ENCODE measurements around the gene MOB1A. TPM values are rescaled to one million over a fixed set of nuclear protein-coding genes. Genes with fewer than 3 reads are reported as not detected.
A peak's percentile ranks its signal among the peaks of the same experiment; 100 is the strongest.

The MOB1A gene
- total and polyA plus RNA-seq, 10 of the 15 experiments (the other 5 are each of a cell fraction or from before 2014, with no cell fraction given) = 41.2 to 232 (median 172) TPM

DNA sequence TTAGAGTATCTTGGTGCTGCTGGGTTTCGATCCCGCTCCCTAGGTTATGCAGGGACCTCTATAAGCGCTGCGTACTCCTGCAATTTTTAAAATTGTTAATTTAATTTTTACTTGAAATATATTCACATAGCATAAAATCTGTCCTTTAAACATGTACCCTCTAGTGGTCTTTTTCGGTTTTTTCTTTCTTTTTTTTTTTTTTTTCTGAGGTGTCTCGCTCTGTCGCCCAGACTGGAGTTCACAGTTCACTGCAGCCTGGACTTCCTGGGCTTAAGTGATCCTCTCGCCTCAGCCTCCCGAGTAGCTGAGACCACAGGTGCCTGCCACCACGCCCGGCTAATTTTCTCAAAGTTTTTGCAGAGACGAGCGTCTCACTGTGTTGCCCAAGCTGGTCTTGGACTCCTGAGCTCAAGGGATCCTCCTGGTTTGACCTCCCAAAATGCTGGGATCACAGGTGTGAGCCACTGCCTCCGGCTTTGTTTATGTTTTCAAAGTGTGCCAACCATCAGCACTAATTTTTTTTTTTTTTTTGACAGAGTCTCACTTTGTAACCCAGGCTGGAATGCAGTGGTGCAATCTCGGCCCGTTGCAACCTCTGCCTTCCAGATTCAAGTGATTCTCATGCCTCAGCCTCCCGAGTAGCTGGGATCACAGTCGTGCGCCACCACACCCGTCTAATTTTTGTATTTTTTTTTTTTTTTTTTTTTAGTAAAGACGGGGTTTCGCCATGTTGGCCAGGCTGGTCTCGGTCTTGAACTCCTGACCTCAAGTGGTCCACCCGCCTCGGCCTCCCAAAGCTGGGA is 585 bp upstream of the MOB1A start (continued):
- TF ChIP-seq, protein P1, sequence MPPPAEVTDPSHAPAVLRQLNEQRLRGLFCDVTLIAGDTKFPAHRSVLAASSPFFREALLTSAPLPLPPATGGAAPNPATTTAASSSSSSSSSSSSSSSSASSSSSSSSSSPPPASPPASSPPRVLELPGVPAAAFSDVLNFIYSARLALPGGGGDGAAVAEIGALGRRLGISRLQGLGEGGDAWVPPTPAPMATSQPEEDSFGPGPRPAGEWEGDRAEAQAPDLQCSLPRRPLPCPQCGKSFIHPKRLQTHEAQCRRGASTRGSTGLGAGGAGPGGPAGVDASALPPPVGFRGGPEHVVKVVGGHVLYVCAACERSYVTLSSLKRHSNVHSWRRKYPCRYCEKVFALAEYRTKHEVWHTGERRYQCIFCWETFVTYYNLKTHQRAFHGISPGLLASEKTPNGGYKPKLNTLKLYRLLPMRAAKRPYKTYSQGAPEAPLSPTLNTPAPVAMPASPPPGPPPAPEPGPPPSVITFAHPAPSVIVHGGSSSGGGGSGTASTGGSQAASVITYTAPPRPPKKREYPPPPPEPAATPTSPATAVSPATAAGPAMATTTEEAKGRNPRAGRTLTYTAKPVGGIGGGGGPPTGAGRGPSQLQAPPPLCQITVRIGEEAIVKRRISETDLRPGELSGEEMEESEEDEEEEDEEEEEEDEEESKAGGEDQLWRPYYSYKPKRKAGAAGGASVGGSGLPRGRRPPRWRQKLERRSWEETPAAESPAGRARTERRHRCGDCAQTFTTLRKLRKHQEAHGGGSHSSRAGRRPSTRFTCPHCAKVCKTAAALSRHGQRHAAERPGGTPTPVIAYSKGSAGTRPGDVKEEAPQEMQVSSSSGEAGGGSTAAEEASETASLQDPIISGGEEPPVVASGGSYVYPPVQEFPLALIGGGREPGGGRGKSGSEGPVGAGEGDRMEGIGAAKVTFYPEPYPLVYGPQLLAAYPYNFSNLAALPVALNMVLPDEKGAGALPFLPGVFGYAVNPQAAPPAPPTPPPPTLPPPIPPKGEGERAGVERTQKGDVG (CRISPR knock-in tag; IDR thresholded peaks at IDR 0.05) = no peak
- TF ChIP-seq, protein P2, sequence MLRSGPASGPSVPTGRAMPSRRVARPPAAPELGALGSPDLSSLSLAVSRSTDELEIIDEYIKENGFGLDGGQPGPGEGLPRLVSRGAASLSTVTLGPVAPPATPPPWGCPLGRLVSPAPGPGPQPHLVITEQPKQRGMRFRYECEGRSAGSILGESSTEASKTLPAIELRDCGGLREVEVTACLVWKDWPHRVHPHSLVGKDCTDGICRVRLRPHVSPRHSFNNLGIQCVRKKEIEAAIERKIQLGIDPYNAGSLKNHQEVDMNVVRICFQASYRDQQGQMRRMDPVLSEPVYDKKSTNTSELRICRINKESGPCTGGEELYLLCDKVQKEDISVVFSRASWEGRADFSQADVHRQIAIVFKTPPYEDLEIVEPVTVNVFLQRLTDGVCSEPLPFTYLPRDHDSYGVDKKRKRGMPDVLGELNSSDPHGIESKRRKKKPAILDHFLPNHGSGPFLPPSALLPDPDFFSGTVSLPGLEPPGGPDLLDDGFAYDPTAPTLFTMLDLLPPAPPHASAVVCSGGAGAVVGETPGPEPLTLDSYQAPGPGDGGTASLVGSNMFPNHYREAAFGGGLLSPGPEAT (IDR thresholded peaks at IDR 0.05; ENCODE audit: low read depth) = peak; percentile 63
- TF ChIP-seq, protein P3, sequence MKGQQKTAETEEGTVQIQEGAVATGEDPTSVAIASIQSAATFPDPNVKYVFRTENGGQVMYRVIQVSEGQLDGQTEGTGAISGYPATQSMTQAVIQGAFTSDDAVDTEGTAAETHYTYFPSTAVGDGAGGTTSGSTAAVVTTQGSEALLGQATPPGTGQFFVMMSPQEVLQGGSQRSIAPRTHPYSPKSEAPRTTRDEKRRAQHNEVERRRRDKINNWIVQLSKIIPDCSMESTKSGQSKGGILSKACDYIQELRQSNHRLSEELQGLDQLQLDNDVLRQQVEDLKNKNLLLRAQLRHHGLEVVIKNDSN (IDR thresholded peaks at IDR 0.05; ENCODE audit: borderline replicate concordance, extremely low read length, insufficient read depth, low read depth, low read length) = no peak
- TF ChIP-seq, protein P4, sequence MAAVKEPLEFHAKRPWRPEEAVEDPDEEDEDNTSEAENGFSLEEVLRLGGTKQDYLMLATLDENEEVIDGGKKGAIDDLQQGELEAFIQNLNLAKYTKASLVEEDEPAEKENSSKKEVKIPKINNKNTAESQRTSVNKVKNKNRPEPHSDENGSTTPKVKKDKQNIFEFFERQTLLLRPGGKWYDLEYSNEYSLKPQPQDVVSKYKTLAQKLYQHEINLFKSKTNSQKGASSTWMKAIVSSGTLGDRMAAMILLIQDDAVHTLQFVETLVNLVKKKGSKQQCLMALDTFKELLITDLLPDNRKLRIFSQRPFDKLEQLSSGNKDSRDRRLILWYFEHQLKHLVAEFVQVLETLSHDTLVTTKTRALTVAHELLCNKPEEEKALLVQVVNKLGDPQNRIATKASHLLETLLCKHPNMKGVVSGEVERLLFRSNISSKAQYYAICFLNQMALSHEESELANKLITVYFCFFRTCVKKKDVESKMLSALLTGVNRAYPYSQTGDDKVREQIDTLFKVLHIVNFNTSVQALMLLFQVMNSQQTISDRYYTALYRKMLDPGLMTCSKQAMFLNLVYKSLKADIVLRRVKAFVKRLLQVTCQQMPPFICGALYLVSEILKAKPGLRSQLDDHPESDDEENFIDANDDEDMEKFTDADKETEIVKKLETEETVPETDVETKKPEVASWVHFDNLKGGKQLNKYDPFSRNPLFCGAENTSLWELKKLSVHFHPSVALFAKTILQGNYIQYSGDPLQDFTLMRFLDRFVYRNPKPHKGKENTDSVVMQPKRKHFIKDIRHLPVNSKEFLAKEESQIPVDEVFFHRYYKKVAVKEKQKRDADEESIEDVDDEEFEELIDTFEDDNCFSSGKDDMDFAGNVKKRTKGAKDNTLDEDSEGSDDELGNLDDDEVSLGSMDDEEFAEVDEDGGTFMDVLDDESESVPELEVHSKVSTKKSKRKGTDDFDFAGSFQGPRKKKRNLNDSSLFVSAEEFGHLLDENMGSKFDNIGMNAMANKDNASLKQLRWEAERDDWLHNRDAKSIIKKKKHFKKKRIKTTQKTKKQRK (IDR thresholded peaks at IDR 0.05; ENCODE audit: low read depth, low read length) = no peak
- TF ChIP-seq EGR1 (IDR thresholded peaks at IDR 0.05; ENCODE audit: borderline replicate concordance in 1 of 2, low read depth in 2 of 2, low read length in 2 of 2) (no peak), NFYB (IDR thresholded peaks at IDR 0.05; ENCODE audit: insufficient read depth, low read depth, low read length) (no peak), DPF2 (IDR thresholded peaks at IDR 0.05) (no peak), SMAD5 (IDR thresholded peaks at IDR 0.05; ENCODE audit: low read depth) (no peak), SMC3 (IDR thresholded peaks at IDR 0.05; ENCODE audit: borderline replicate concordance, low read length) (no peak), PAX5 (IDR thresholded peaks at IDR 0.05; ENCODE audit: borderline replicate concordance, low read depth, low read length) (no peak), SREBF2 (IDR thresholded peaks at IDR 0.05; ENCODE audit: low read length) (no peak), RAD51 (IDR thresholded peaks at IDR 0.05) (no peak), CBFB (IDR thresholded peaks at IDR 0.05; ENCODE audit: low read depth) (peak; percentile 10; the same call in 1 of the 2 replicates)
- TF ChIP-seq, protein P5, sequence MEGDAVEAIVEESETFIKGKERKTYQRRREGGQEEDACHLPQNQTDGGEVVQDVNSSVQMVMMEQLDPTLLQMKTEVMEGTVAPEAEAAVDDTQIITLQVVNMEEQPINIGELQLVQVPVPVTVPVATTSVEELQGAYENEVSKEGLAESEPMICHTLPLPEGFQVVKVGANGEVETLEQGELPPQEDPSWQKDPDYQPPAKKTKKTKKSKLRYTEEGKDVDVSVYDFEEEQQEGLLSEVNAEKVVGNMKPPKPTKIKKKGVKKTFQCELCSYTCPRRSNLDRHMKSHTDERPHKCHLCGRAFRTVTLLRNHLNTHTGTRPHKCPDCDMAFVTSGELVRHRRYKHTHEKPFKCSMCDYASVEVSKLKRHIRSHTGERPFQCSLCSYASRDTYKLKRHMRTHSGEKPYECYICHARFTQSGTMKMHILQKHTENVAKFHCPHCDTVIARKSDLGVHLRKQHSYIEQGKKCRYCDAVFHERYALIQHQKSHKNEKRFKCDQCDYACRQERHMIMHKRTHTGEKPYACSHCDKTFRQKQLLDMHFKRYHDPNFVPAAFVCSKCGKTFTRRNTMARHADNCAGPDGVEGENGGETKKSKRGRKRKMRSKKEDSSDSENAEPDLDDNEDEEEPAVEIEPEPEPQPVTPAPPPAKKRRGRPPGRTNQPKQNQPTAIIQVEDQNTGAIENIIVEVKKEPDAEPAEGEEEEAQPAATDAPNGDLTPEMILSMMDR (IDR thresholded peaks at IDR 0.05 in 2 of 3, conservative IDR thresholded peaks at IDR 0.05 in 1 of 3; ENCODE audit: control insufficient read depth in 2 of 3, extremely low read depth in 1 of 3, insufficient read depth in 1 of 3, low read depth in 3 of 3, low read length in 3 of 3) = peak in 2 of 3 experiments; percentile 13 to 41; a peak in 2 of 6 replicates
- TF ChIP-seq, protein P6, sequence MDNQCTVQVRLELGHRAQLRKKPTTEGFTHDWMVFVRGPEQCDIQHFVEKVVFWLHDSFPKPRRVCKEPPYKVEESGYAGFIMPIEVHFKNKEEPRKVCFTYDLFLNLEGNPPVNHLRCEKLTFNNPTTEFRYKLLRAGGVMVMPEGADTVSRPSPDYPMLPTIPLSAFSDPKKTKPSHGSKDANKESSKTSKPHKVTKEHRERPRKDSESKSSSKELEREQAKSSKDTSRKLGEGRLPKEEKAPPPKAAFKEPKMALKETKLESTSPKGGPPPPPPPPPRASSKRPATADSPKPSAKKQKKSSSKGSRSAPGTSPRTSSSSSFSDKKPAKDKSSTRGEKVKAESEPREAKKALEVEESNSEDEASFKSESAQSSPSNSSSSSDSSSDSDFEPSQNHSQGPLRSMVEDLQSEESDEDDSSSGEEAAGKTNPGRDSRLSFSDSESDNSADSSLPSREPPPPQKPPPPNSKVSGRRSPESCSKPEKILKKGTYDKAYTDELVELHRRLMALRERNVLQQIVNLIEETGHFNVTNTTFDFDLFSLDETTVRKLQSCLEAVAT (IDR thresholded peaks at IDR 0.05) = peak; percentile 76

Measured in GM12878 (cell line).